GM12878 (cell line): ENCODE results near the gene AMDHD2. TPM values are rescaled to one million over a fixed set of nuclear protein-coding genes. Genes with fewer than 3 reads are reported as not detected.

Experiments used
- ATAC-seq: fragments of 200-7000 bp; cut with Tn5 transposase; 3 replicates; pipeline ENCODE4 v1.9.1; 2020; ENCODE audit warnings: mild to moderate bottlenecking, moderate library complexity
- BruUV-seq: library from RNA; stranded (reverse); fragments of 400-500 nt; replicated peaks from 2 replicates; lab custom pipeline; 2021; lab: Mats Ljungman, UMichigan
- CTCF ChIA-PET: fragments of 300-600 bp; sonication (Branson Sonifier 250); formaldehyde crosslinking; extraction: SDS; loops from one replicate; lab custom pipeline; 2021; ENCODE audit warnings: inconsistent platforms; lab: Yijun Ruan, JAX
- POLR2A ChIA-PET: fragments of 350-600 bp; formaldehyde crosslinking; extraction: SDS; loops from one replicate; lab custom pipeline; 2021; ENCODE audit warnings: inconsistent platforms; lab: Charles Lee
- RAD21 ChIA-PET: fragments of 300-600 bp; sonication (Branson Sonifier 250); formaldehyde crosslinking; loops from one replicate; lab custom pipeline; 2023; ENCODE audit warnings: antibody characterized with exemption; ENCODE audit not compliant: unreplicated experiment; lab: Charles Lee
- SMC1A ChIA-PET: fragments of 300-600 bp; sonication (Branson Sonifier 250); formaldehyde crosslinking; loops from one replicate; lab custom pipeline; 2023; ENCODE audit not compliant: unreplicated experiment, uncharacterized antibody; lab: Charles Lee
- DNase-seq: peaks from one replicate; pipeline ENCODE4 v3.0.0-alpha.2; 2011; ENCODE audit warnings: low read depth, low spot score
- FAIRE-seq: peaks from 3 replicates; lab custom pipeline; 2011; peaks lifted over from hg19 to GRCh38; lab: Jason Lieb, UNC
- H2AFZ ChIP-seq: 2 replicates; pipeline ENCODE4 v1.6.0; 2011; ENCODE audit warnings: low read depth, low read length, control low read depth; ENCODE audit not compliant: control insufficient read depth
- H3K27ac ChIP-seq: 2 replicates; pipeline ENCODE4 v1.5.1; 2011; ENCODE audit warnings: control low read depth; ENCODE audit not compliant: control insufficient read depth, insufficient read depth
- H3K27me3 ChIP-seq, 2 experiments: replicated peaks in 1 of 2; 2 replicates each; pipeline versions ENCODE4 v1.6.0 to v1.6.1; 2011; ENCODE audit warnings: low read length in 1 of 2; ENCODE audit not compliant: control insufficient read depth in 2 of 2, insufficient read depth in 2 of 2
- H3K36me3 ChIP-seq, 2 experiments: 2 replicates each; pipeline ENCODE4 v1.5.1; 2011; ENCODE audit warnings: low read length in 1 of 2; ENCODE audit not compliant: control insufficient read depth in 2 of 2, insufficient read depth in 2 of 2
- H3K4me1 ChIP-seq: 2 replicates; pipeline ENCODE4 v1.6.1; 2011; ENCODE audit warnings: mild to moderate bottlenecking, low read length, moderate library complexity, mixed read lengths; ENCODE audit not compliant: control insufficient read depth, insufficient read depth
- H3K4me2 ChIP-seq: 2 replicates; pipeline ENCODE4 v1.6.0; 2011; ENCODE audit warnings: control low read depth; ENCODE audit not compliant: control insufficient read depth, insufficient read depth
- H3K4me3 ChIP-seq: fragments of 200-600 bp; sonication (generic); 2 replicates; pipeline ENCODE4 v1.5.1; 2016
- H3K79me2 ChIP-seq: 2 replicates; pipeline ENCODE4 v1.6.0; 2011; ENCODE audit warnings: low read length; ENCODE audit not compliant: control insufficient read depth, insufficient read depth
- H3K9ac ChIP-seq: 2 replicates; pipeline ENCODE4 v1.8.0; 2011; ENCODE audit warnings: low read length, control low read depth, mixed read lengths; ENCODE audit not compliant: control insufficient read depth, insufficient read depth
- H3K9me3 ChIP-seq: replicated peaks from 3 replicates; pipeline ENCODE4 v1.5.1; 2011; ENCODE audit warnings: mild to moderate bottlenecking, low read length; ENCODE audit not compliant: control insufficient read depth, insufficient read depth
- H4K20me1 ChIP-seq: 2 replicates; pipeline ENCODE4 v1.6.0; 2011; ENCODE audit not compliant: control insufficient read depth, insufficient read depth
- BHLHE40 ChIP-seq, 2 experiments: fragments of 450-650 bp in 1 of 2; IDR thresholded peaks; 2 replicates each; pipeline ENCODE4 v1.6.1; 2011 to 2017; ENCODE audit warnings: low read depth in 2 of 2, borderline replicate concordance in 1 of 2, improper control_type of control experiment in 1 of 2, low read length in 1 of 2, mild to moderate bottlenecking in 1 of 2
- EED ChIP-seq: sonication (generic); IDR thresholded peaks from 2 replicates; pipeline ENCODE4 v1.6.1; 2016; ENCODE audit warnings: antibody characterized with exemption, low read depth
- MXI1 ChIP-seq: fragments of 150-350 bp; IDR thresholded peaks from 2 replicates; pipeline ENCODE4 v1.6.1; 2011; ENCODE audit warnings: low read depth, mild to moderate bottlenecking, inconsistent platforms, low read length, improper control_type of control experiment
- RAD21 ChIP-seq: IDR thresholded peaks from 2 replicates; pipeline ENCODE4 v1.6.1; 2011; ENCODE audit warnings: mild to moderate bottlenecking, low read depth, low read length, moderate library complexity; ENCODE audit not compliant: insufficient read depth
- RB1 ChIP-seq: fragments of 450-650 bp; formaldehyde crosslinking; IDR thresholded peaks from 2 replicates; pipeline ENCODE4 v1.6.1; 2017; ENCODE audit warnings: mild to moderate bottlenecking, borderline replicate concordance
- REST ChIP-seq: IDR thresholded peaks from 2 replicates; pipeline ENCODE4 v1.6.1; 2012; ENCODE audit warnings: mild to moderate bottlenecking, low read depth, low read length
- SMARCA5 ChIP-seq: fragments of 450-650 bp; IDR thresholded peaks from 2 replicates; pipeline ENCODE4 v1.6.1; 2017; ENCODE audit warnings: mild to moderate bottlenecking
- SMC3 ChIP-seq: IDR thresholded peaks from 2 replicates; pipeline ENCODE4 v1.6.1; 2011; ENCODE audit warnings: low read length, improper control_type of control experiment, borderline replicate concordance
- SPI1 ChIP-seq: IDR thresholded peaks from 2 replicates; pipeline ENCODE4 v1.6.1; 2011; ENCODE audit warnings: low read depth, mild to moderate bottlenecking, low read length, moderate library complexity, borderline replicate concordance; ENCODE audit not compliant: insufficient read depth
- YY1 ChIP-seq: IDR thresholded peaks from 2 replicates; pipeline ENCODE4 v1.6.1; 2011; ENCODE audit warnings: low read depth, mild to moderate bottlenecking, low read length
- WGBS: methylation state at CpG from one replicate; pipeline ENCODE4 v1.1.6; 2016; ENCODE audit warnings: low lambda C conversion rate; ENCODE audit not compliant: insufficient replicate concordance, insufficient coverage; ENCODE audit errors: missing lambda C conversion rate; 5-methylcytosine and 5-hydroxymethylcytosine counted together
- in situ Hi-C: fragments of 300-500 bp; cut with MboI; formaldehyde crosslinking; loops from 9 replicates; pipeline ENCODE4 v1.14.3; 2018; ENCODE audit warnings: mixed read lengths
- intact Hi-C: fragments of 100-400 bp; cut with micrococcal nuclease; formaldehyde crosslinking; loops from one replicate; pipeline ENCODE4 v1.14.2; 2022; ENCODE audit not compliant: unreplicated experiment
- polyA plus RNA-seq, 11 experiments: library from polyadenylated mRNA; depleted of rRNA in 4 of 11; unstranded in 6 of 11; stranded (reverse) in 5 of 11; fragments of >200 nt; fragmentation: Nextera tagmentation in 4 of 11; fragmentation: Illumina TruSeq in 1 of 11; extraction: Ambion mirVana in 4 of 11; extraction: Trizol in 1 of 11; gene quantifications; 1 replicate in 1 of 11; 2 replicates in 10 of 11; pipeline versions ENCODE4 v1.2.1 to v1.2.3, GENCODE V29; 2011 to 2016; ENCODE audit warnings: inconsistent platforms in 2 of 11, missing spikeins in 2 of 11, low read depth in 1 of 11
- total RNA-seq, 4 experiments: library from RNA; depleted of rRNA in 3 of 4; stranded (reverse); fragments of >200 nt in 3 of 4; fragmentation: Illumina TruSeq in 1 of 4; extraction: Trizol in 1 of 4; gene quantifications; 2 replicates each; pipeline versions ENCODE4 v1.2.1 to v1.2.3, GENCODE V29; 2013 to 2021
- TF ChIP-seq, protein P1 (sequence below): IDR thresholded peaks from 2 replicates; pipeline ENCODE4 v1.6.1; 2012; ENCODE audit warnings: low read depth, low read length, improper control_type of control experiment
- TF ChIP-seq, protein P2 (sequence below): fragments of 450-650 bp; IDR thresholded peaks from 2 replicates; pipeline ENCODE4 v1.6.1; 2017; ENCODE audit warnings: mild to moderate bottlenecking, low read depth, inconsistent platforms; ENCODE audit not compliant: poor library complexity, severe bottlenecking
- TF ChIP-seq, protein P3 (sequence below): IDR thresholded peaks from 2 replicates; pipeline ENCODE4 v1.6.1; 2011; ENCODE audit warnings: borderline replicate concordance, low read depth, mild to moderate bottlenecking, moderate library complexity, mixed read lengths, low read length; ENCODE audit not compliant: insufficient read depth; ENCODE audit errors: extremely low read length

Gene AMDHD2
- total and polyA plus RNA-seq, 10 of the 15 experiments (the other 5 are each of a cell fraction or from before 2014, with no cell fraction given) = 0.60 to 41.8 (median 24.3) TPM; not detected in 1

GRCh38 chr16:2486645-2487516, 33.3 kb upstream of the AMDHD2 start:
- Histone ChIP-seq H3K27me3 (no peaks in the 10 kb centered on the region), H3K4me2 (peak overlapping the region; percentile 50), H3K27ac (no peak overlapping the region), H4K20me1 (no peaks in the 10 kb centered on the region), H3K9me3 (no peaks in the 10 kb centered on the region), H3K4me1 (peaks cover 16% of the 10 kb centered on the region), H3K4me3 (no peak overlapping the region), H3K9ac (peak overlapping the region; percentile 39; the same call in 1 of the 2 replicates), H2AFZ (peak overlapping the region; percentile 64), H3K79me2 (no peaks in the 10 kb centered on the region), H3K36me3 (no peaks in the 10 kb centered on the region; a peak in 1 of 4 replicates)
- no TSS peak for BruUV-seq
- DNase-seq = peak; percentile 51
- 18% methylated on average over 28 of the region's 29 CpGs for WGBS
- RAD21 ChIA-PET = interaction anchor here (0.9 to 3.8 kb wide), 8 partner anchors 9 to 292 kb away, joined by 3 to 21 read pairs (median 4); partner anchors contain the start of genes CCNF, NTN3, TBC1D24 and TEDC2
- intact Hi-C loops (loop anchor here (5.0 kb wide), 1 partner anchor 145 kb away; the partner anchor contains the start of gene ABCA3), in situ Hi-C loops (no loop called here)
- SMC1A ChIA-PET = interaction anchor here (0.8 to 2.1 kb wide), 7 partner anchors 8 to 237 kb away, joined by 3 to 9 read pairs (median 4); partner anchors contain the start of genes CCNF and TEDC2
- CTCF ChIA-PET = interaction anchor here (0.7 to 4.1 kb wide), 17 partner anchors 9 to 543 kb away, joined by 3 to 39 read pairs (median 4); partner anchors contain the start of genes CCNF, TBC1D24 and TEDC2
- peak; percentile 54 for FAIRE-seq
- POLR2A ChIA-PET = interaction anchor here (0.6 to 3.4 kb wide), 7 partner anchors 10 to 59 kb away, joined by 3 to 10 read pairs (median 5); partner anchors contain the start of genes CCNF and TBC1D24
- ATAC-seq = peak; percentile 98
- TF ChIP-seq, protein P1, sequence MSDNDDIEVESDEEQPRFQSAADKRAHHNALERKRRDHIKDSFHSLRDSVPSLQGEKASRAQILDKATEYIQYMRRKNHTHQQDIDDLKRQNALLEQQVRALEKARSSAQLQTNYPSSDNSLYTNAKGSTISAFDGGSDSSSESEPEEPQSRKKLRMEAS = 0 out of 2 replicates have a peak, but pooled peaks have one; percentile 21
- peak; percentile 76 for TF ChIP-seq MXI1
- peak; percentile 63; the same call in 1 of the 2 replicates for TF ChIP-seq SMC3
- TF ChIP-seq YY1 = no peak
- TF ChIP-seq REST = no peak
- peak; percentile 26; the same call in 1 of the 2 replicates for TF ChIP-seq EED
- peak; percentile 45; the same call in 1 of the 2 replicates for TF ChIP-seq SPI1
- peak; percentile 77; the same call in 1 of the 2 replicates for TF ChIP-seq SMARCA5
- TF ChIP-seq BHLHE40 (IDR thresholded peaks at IDR 0.05; ENCODE audit: borderline replicate concordance in 1 of 2, low read depth in 2 of 2, low read length in 1 of 2) = peak; percentile 79 to 89; a peak in 3 of 4 replicates
- peak; percentile 76; the same call in 1 of the 2 replicates for TF ChIP-seq RB1
- TF ChIP-seq RAD21 = peak; percentile 61
- TF ChIP-seq, protein P2, sequence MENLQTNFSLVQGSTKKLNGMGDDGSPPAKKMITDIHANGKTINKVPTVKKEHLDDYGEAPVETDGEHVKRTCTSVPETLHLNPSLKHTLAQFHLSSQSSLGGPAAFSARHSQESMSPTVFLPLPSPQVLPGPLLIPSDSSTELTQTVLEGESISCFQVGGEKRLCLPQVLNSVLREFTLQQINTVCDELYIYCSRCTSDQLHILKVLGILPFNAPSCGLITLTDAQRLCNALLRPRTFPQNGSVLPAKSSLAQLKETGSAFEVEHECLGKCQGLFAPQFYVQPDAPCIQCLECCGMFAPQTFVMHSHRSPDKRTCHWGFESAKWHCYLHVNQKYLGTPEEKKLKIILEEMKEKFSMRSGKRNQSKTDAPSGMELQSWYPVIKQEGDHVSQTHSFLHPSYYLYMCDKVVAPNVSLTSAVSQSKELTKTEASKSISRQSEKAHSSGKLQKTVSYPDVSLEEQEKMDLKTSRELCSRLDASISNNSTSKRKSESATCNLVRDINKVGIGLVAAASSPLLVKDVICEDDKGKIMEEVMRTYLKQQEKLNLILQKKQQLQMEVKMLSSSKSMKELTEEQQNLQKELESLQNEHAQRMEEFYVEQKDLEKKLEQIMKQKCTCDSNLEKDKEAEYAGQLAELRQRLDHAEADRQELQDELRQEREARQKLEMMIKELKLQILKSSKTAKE = peak; percentile 27
- TF ChIP-seq, protein P3, sequence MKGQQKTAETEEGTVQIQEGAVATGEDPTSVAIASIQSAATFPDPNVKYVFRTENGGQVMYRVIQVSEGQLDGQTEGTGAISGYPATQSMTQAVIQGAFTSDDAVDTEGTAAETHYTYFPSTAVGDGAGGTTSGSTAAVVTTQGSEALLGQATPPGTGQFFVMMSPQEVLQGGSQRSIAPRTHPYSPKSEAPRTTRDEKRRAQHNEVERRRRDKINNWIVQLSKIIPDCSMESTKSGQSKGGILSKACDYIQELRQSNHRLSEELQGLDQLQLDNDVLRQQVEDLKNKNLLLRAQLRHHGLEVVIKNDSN = peak; percentile 87
